SH-SY5Y (cell line): Measurements from ENCODE around the gene HK2.

ENCODE experiments used
- GATA2 ChIP-seq: IDR thresholded peaks from 2 replicates; pipeline ENCODE4 v1.6.1; 2011; ENCODE audit warnings: mild to moderate bottlenecking, low read depth, low read length
- GATA3 ChIP-seq: IDR thresholded peaks from 2 replicates; pipeline ENCODE4 v1.6.1; 2011; ENCODE audit warnings: low read depth, mild to moderate bottlenecking, low read length, moderate library complexity

DNA sequence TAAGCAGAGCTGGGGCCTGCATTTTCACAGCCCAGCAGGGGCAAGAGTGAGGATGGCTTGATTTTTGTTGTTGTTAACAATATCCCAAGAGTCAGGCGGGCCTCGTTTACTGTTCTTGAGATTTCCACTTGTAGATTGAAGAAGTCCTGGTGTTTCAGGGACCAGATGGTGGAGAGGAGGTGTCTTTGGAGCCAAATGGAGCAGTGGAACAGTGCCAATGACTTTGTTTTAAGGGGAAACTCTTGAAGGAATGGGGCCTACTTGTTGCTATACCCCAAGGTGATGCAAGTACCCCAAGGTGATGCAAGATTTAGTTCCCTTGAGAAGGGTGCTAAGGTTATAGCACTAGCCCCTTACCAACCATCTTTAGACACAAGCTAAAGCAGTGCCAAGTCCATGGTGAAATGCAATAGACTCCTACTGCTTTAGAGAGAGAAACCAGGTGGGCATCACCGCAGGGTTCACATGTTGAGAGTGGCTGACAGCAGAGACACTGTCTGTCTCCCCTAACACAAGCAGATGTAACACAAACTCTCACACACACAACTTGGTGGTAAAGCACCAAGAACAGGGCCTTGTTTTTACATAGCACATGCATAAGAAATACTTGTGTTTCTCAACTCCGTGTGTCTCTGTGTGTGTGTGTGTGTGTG, 44.0 kb downstream of the HK2 start:
- no peak for TF ChIP-seq GATA2
- no peak for TF ChIP-seq GATA3
